Thyroid gland (tissue), 4 donors: Measurements from ENCODE around the gene IL7R. TPM values are rescaled to one million over a fixed set of nuclear protein-coding genes. Genes with fewer than 3 reads are reported as not detected.
A peak's percentile ranks its signal among the peaks of the same experiment; 100 is the strongest.

Source experiments
- DNase-seq, 2 donors: peaks; one replicate each; pipeline ENCODE4 v3.0.0-alpha.2; 2019
- H3K27ac ChIP-seq, 3 donors: fragments of 200-600 bp; sonication (generic); 1 replicate in 2 of 3; 2 replicates in 1 of 3; pipeline ENCODE4 v1.5.1; 2016 to 2019; ENCODE audit warnings: mild to moderate bottlenecking in 1 of 3, moderate library complexity in 1 of 3
- H3K27me3 ChIP-seq: fragments of 200-600 bp; sonication (generic); one replicate; pipeline ENCODE4 v1.5.1; 2019
- H3K36me3 ChIP-seq, 2 donors: fragments of 200-600 bp; sonication (generic); one replicate each; pipeline ENCODE4 v1.5.1; 2016 to 2019
- H3K4me1 ChIP-seq, 2 donors: fragments of 200-600 bp; sonication (generic); one replicate each; pipeline ENCODE4 v1.5.1; 2017 to 2019
- H3K4me3 ChIP-seq, 3 donors: fragments of 200-600 bp; sonication (generic); replicated peaks in 1 of 3; 1 replicate in 2 of 3; 2 replicates in 1 of 3; pipeline ENCODE4 v1.5.1; 2016; ENCODE audit warnings: mild to moderate bottlenecking in 1 of 3
- H3K9me3 ChIP-seq: fragments of 200-600 bp; sonication (generic); one replicate; pipeline ENCODE4 v1.5.1; 2017
- POLR2A ChIP-seq, 2 donors: fragments of 450-650 bp; IDR thresholded peaks; one replicate each; pipeline ENCODE4 v1.6.1; 2017; ENCODE audit warnings: antibody characterized with exemption in 2 of 2, mild to moderate bottlenecking in 2 of 2, moderate library complexity in 1 of 2
- WGBS, 2 donors: methylation state at CpG; one replicate each; pipeline ENCODE4 v1.1.5; 2017; 5-methylcytosine and 5-hydroxymethylcytosine counted together
- intact Hi-C: fragments of 100-400 bp; cut with DNase I; formaldehyde crosslinking; loops from one replicate; pipeline ENCODE4 v1.15.1; 2023
- total RNA-seq, 4 donors: library from RNA; depleted of rRNA; stranded (reverse); fragments of >200 nt; gene quantifications; one replicate each; pipeline ENCODE4 v1.2.3, GENCODE V29; 2016
- TF ChIP-seq, protein P1 (sequence below), 6 experiments: fragments of 200-600 bp in 3 of 6; fragments of 450-650 bp in 3 of 6; sonication (generic) in 3 of 6; IDR thresholded peaks; one replicate each; pipeline ENCODE4 v1.5.1; 2016 to 2019; ENCODE audit warnings: antibody characterized with exemption in 6 of 6, mild to moderate bottlenecking in 2 of 6, inconsistent platforms in 1 of 6, moderate library complexity in 1 of 6

IL7R gene, protein sequence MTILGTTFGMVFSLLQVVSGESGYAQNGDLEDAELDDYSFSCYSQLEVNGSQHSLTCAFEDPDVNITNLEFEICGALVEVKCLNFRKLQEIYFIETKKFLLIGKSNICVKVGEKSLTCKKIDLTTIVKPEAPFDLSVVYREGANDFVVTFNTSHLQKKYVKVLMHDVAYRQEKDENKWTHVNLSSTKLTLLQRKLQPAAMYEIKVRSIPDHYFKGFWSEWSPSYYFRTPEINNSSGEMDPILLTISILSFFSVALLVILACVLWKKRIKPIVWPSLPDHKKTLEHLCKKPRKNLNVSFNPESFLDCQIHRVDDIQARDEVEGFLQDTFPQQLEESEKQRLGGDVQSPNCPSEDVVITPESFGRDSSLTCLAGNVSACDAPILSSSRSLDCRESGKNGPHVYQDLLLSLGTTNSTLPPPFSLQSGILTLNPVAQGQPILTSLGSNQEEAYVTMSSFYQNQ
- total RNA-seq: 10 to 100 TPM; 12.7 to 29.0 (median 15.1) TPM

DNA sequence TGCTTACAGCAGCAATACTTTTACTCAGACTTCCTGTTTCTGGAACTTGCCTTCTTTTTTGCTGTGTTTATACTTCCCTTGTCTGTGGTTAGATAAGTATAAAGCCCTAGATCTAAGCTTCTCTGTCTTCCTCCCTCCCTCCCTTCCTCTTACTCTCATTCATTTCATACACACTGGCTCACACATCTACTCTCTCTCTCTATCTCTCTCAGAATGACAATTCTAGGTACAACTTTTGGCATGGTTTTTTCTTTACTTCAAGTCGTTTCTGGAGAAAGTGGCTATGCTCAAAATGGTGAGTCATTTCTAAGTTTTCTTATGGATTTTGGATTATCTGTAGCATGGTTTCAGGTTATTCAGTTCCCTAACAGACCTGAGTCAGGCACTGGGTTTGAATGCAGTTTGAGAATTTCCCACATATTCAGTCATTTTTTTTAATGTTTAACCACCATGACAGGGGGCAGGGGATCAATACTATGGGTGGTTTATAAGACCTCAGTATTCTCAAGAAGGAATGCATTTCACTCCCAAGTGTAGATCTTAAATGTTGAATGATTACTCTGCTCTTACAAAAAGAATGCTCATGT is at the start of gene IL7R:
TSS of gene IL7R (plus strand) at position 127 of the 587 bp plus-strand sequence. CDS start at position 214, 87 bp downstream.
- intact Hi-C loops: no loop called here
- WGBS, 2 donors: 46 to 72% methylated on average over 1 of the region's 1 CpG
- Histone ChIP-seq H3K4me1 (no peaks in the 10 kb centered on the region), H3K27me3 (no peaks in the 10 kb centered on the region), H3K9me3 (no peaks in the 10 kb centered on the region), H3K4me3 (no peak within 1 kb of the TSS), H3K27ac (no peak within 1 kb of the TSS), H3K36me3 (no peaks in the 10 kb centered on the region)
- DNase-seq: no peak
- peak in 1 of 2 donors; percentile 14 for TF ChIP-seq POLR2A (IDR thresholded peaks at IDR 0.05)
- TF ChIP-seq, protein P1, sequence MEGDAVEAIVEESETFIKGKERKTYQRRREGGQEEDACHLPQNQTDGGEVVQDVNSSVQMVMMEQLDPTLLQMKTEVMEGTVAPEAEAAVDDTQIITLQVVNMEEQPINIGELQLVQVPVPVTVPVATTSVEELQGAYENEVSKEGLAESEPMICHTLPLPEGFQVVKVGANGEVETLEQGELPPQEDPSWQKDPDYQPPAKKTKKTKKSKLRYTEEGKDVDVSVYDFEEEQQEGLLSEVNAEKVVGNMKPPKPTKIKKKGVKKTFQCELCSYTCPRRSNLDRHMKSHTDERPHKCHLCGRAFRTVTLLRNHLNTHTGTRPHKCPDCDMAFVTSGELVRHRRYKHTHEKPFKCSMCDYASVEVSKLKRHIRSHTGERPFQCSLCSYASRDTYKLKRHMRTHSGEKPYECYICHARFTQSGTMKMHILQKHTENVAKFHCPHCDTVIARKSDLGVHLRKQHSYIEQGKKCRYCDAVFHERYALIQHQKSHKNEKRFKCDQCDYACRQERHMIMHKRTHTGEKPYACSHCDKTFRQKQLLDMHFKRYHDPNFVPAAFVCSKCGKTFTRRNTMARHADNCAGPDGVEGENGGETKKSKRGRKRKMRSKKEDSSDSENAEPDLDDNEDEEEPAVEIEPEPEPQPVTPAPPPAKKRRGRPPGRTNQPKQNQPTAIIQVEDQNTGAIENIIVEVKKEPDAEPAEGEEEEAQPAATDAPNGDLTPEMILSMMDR (IDR thresholded peaks at IDR 0.05): no peak

DNA sequence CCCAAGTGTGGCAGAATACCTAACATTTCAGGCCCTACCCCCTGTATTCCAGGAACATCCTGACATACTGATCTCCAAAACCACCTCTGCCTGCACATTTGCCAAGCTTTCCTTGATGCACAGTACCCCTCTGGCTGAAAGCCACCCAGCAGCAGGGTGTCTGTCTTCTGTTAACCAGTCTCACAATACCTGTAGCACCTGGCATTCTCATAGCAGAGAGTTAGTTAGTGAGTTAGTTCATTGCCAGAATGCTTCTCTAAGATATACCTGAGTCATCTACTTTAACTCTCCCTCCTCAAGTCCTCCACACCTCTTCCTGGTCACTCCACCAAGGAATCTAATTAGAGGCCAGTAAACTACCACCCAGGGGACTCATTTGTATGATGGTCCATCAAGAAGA is 46.1 kb upstream of the IL7R start:
- intact Hi-C loops: no loop called here
- no peaks in the 10 kb centered on the region for H3K36me3 ChIP-seq
- H3K27ac ChIP-seq: no peak overlapping the region
- H3K4me1 ChIP-seq: no peaks in the 10 kb centered on the region
- TF ChIP-seq, protein P1 (IDR thresholded peaks at IDR 0.05): no peak
- TF ChIP-seq POLR2A (IDR thresholded peaks at IDR 0.05): no peak
- no peak overlapping the region for H3K4me3 ChIP-seq
- no peaks in the 10 kb centered on the region for H3K27me3 ChIP-seq
- H3K9me3 ChIP-seq: no peaks in the 10 kb centered on the region
- no peak for DNase-seq

DNA sequence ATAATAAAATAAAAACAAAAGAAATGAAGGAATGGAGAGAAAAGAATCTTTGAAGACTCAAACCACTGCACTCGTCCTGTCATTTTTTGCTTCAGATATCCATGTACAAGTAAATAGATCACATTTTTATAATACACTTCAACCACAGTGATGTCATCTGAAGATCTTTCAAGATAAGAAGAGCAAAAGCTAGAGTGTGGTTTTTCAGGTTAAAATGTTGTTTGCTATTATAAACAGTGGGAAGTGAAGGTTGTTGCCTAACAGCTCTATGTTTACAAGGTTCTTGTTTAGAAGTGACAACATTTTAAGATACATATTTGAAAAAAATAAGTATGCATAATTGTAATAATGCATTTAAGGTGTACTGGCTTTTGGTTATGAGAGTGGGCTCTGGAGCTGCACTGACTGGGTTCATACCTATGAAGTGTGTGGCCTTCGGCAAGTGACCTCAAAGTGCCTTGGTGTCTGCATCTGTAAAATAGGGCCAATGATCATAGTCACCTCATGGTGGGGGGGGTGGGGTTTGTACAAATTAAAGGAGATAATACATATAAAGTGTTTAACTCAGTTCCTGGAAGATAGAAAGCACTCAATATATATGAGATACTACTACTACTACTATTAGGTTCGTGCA is 45.5 kb upstream of the IL7R start:
- H3K9me3 ChIP-seq: no peaks in the 10 kb centered on the region
- H3K36me3 ChIP-seq: no peaks in the 10 kb centered on the region
- no peak for DNase-seq
- no peaks in the 10 kb centered on the region for H3K4me1 ChIP-seq
- no peak for TF ChIP-seq POLR2A (IDR thresholded peaks at IDR 0.05)
- TF ChIP-seq, protein P1 (IDR thresholded peaks at IDR 0.05): no peak
- H3K27ac ChIP-seq: no peak overlapping the region
- no peak overlapping the region for H3K4me3 ChIP-seq
- intact Hi-C loops: no loop called here
- H3K27me3 ChIP-seq: no peaks in the 10 kb centered on the region
- WGBS, 2 donors: 75 to 86% methylated on average over 3 of the region's 3 CpGs

DNA sequence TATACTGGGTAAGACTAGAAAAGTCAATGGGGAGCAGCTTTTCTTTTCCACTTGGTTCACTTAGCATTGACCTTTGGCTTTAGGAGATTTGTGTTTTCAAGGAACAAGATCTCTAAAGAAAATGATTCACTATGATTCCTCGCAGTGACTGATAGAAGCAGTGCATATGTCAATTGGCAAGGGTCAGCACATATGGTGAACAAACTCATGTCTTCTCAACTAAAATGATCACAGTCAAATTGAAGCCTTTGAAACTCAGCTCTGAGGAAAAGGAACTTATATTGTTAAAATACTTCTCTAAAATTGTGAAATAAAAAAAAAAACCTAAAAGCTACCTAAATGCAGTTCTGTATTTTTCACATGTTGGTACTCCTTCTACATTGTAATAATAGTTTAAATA is 43.2 kb upstream of the IL7R start:
- no peaks in the 10 kb centered on the region for H3K4me1 ChIP-seq
- TF ChIP-seq, protein P1 (IDR thresholded peaks at IDR 0.05): no peak
- H3K27me3 ChIP-seq: no peaks in the 10 kb centered on the region
- intact Hi-C loops: no loop called here
- DNase-seq: no peak
- H3K4me3 ChIP-seq: no peak overlapping the region
- no peaks in the 10 kb centered on the region for H3K9me3 ChIP-seq
- WGBS, 2 donors: 88 to 91% methylated on average over 1 of the region's 1 CpG
- H3K36me3 ChIP-seq: no peaks in the 10 kb centered on the region
- H3K27ac ChIP-seq: no peak overlapping the region
